Smooth muscle cell (in vitro differentiated cells): ENCODE results near the gene FRMD4A. TPM values are rescaled to one million over a fixed set of nuclear protein-coding genes. Genes with fewer than 3 reads are reported as not detected.

Source experiments
- DNase-seq: peaks from one replicate; lab custom pipeline; 2025; ENCODE audit not compliant: unreplicated experiment; lab: John Stamatoyannopoulos, UW
- H2AFZ ChIP-seq: fragments of 200-600 bp; sonication (generic); 2 replicates; pipeline ENCODE4 v1.6.0; 2016; ENCODE audit warnings: antibody characterized with exemption, low read depth, mild to moderate bottlenecking
- H3F3A ChIP-seq: fragments of 200-600 bp; sonication (generic); 2 replicates; pipeline ENCODE4 v1.6.0; 2017; ENCODE audit warnings: antibody characterized with exemption, low read depth
- H3K27ac ChIP-seq: fragments of 200-600 bp; sonication (generic); 2 replicates; pipeline ENCODE4 v1.5.1; 2016; ENCODE audit warnings: low read depth, mild to moderate bottlenecking
- H3K27me3 ChIP-seq: fragments of 200-600 bp; sonication (generic); 2 replicates; pipeline ENCODE4 v1.6.1; 2016; ENCODE audit warnings: low read depth, mild to moderate bottlenecking
- H3K36me3 ChIP-seq: fragments of 200-600 bp; sonication (generic); 2 replicates; pipeline ENCODE4 v1.5.1; 2016; ENCODE audit warnings: low read depth
- H3K4me1 ChIP-seq: fragments of 200-600 bp; sonication (generic); 2 replicates; pipeline ENCODE4 v1.5.1; 2016; ENCODE audit warnings: low read depth
- H3K4me2 ChIP-seq: fragments of 200-600 bp; sonication (generic); 2 replicates; pipeline ENCODE4 v1.6.0; 2016; ENCODE audit warnings: mild to moderate bottlenecking
- H3K4me3 ChIP-seq: fragments of 200-600 bp; sonication (generic); 2 replicates; pipeline ENCODE4 v1.5.1; 2016; ENCODE audit warnings: mild to moderate bottlenecking
- H3K79me2 ChIP-seq: fragments of 200-600 bp; sonication (generic); 2 replicates; pipeline ENCODE4 v1.6.0; 2016; ENCODE audit warnings: low read depth, mild to moderate bottlenecking
- H3K9ac ChIP-seq: fragments of 200-600 bp; sonication (generic); 2 replicates; pipeline ENCODE4 v1.6.0; 2016; ENCODE audit warnings: low read depth
- H3K9me3 ChIP-seq: fragments of 200-600 bp; sonication (generic); replicated peaks from 2 replicates; pipeline ENCODE4 v1.5.1; 2016; ENCODE audit warnings: low read depth
- H4K20me1 ChIP-seq: fragments of 200-600 bp; sonication (generic); 2 replicates; pipeline ENCODE4 v1.6.0; 2016; ENCODE audit warnings: low read depth
- CTCF ChIP-seq: fragments of 200-600 bp; sonication (generic); IDR thresholded peaks from 2 replicates; pipeline ENCODE4 v1.5.1; 2017; ENCODE audit warnings: borderline replicate concordance, mild to moderate bottlenecking, antibody characterized with exemption; ENCODE audit not compliant: insufficient read depth, poor library complexity, severe bottlenecking
- WGBS: methylation state at CpG from one replicate; pipeline ENCODE4 v1.1.7; 2016; ENCODE audit warnings: low lambda C conversion rate; 5-methylcytosine and 5-hydroxymethylcytosine counted together
- polyA plus RNA-seq: library from polyadenylated mRNA; unstranded; fragments of >200 nt; fragmentation: Nextera tagmentation; extraction: Ambion mirVana; gene quantifications from 2 replicates; pipeline ENCODE4 v1.2.1, GENCODE V29; 2016
- total RNA-seq: library from RNA; depleted of rRNA; stranded (reverse); fragments of >200 nt; gene quantifications from 2 replicates; pipeline ENCODE4 v1.2.3, GENCODE V29; 2014

FRMD4A gene
- total and polyA plus RNA-seq, 2 experiments from 2014 or later: 3.0 to 5.4 TPM

DNA sequence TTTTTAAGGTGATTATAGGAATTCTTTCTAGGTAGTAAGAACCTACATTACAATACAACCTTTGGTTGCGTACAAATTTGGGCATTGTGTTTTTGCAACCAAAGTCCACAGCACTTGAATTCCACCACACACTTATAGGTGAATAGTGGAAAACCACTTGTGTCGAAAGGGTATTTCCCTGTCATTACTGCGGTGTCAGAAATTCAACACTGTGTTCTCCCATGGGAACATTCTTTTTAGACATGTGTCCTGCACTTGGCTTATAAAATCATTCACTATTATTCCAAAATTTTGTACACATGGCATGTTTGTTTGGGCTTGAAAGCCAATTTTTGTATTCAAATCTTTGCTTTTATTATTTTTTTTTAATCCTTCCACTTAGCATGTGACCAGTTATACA lies 410.3 kb downstream of the FRMD4A start:
- H3K4me2 ChIP-seq: no peak overlapping the region
- TF ChIP-seq CTCF: no peak
- H3K4me3 ChIP-seq: no peak overlapping the region
- H3F3A ChIP-seq: no peaks in the 10 kb centered on the region
- H3K4me1 ChIP-seq: no peaks in the 10 kb centered on the region
- no peaks in the 10 kb centered on the region for H3K36me3 ChIP-seq
- no peak overlapping the region for H2AFZ ChIP-seq
- H3K27me3 ChIP-seq: peaks cover 54% of the 10 kb centered on the region
- no peak overlapping the region for H3K9ac ChIP-seq
- no peaks in the 10 kb centered on the region for H3K9me3 ChIP-seq
- H3K27ac ChIP-seq: no peak overlapping the region
- H3K79me2 ChIP-seq: no peaks in the 10 kb centered on the region
- 30% methylated on average over 3 of the region's 3 CpGs for WGBS
- no peaks in the 10 kb centered on the region for H4K20me1 ChIP-seq
- no peak for DNase-seq

- Histone ChIP-seq H3K9me3 (no peaks in the 10 kb centered on the region), H3K27me3 (peaks cover 52% of the 10 kb centered on the region), H3K9ac (no peak overlapping the region), H3F3A (no peaks in the 10 kb centered on the region), H3K4me1 (no peaks in the 10 kb centered on the region), H3K79me2 (no peaks in the 10 kb centered on the region), H3K4me3 (no peak overlapping the region), H3K4me2 (no peak overlapping the region), H4K20me1 (no peaks in the 10 kb centered on the region), H3K36me3 (no peaks in the 10 kb centered on the region), H2AFZ (no peak overlapping the region), H3K27ac (no peak overlapping the region)
- TF ChIP-seq CTCF: no peak
- WGBS: 84% methylated on average over 1 of the region's 1 CpG
- no peak for DNase-seq
These were observed 410.7 kb downstream of the FRMD4A start for GRCh38 chr10:13920031-13920430.

- H3K27ac ChIP-seq: no peak overlapping the region
- no peak overlapping the region for H3K4me2 ChIP-seq
- no peaks in the 10 kb centered on the region for H4K20me1 ChIP-seq
- H3K9ac ChIP-seq: no peak overlapping the region
- no peaks in the 10 kb centered on the region for H3K36me3 ChIP-seq
- TF ChIP-seq CTCF: no peak
- 91% methylated on average over 3 of the region's 3 CpGs for WGBS
- H3K9me3 ChIP-seq: no peaks in the 10 kb centered on the region
- no peaks in the 10 kb centered on the region for H3K4me1 ChIP-seq
- DNase-seq: no peak
- H3K4me3 ChIP-seq: no peak overlapping the region
- H3K79me2 ChIP-seq: no peaks in the 10 kb centered on the region
- H3K27me3 ChIP-seq: peaks cover 60% of the 10 kb centered on the region
- no peak overlapping the region for H2AFZ ChIP-seq
- H3F3A ChIP-seq: no peaks in the 10 kb centered on the region
These were observed 412.9 kb downstream of the FRMD4A start for GRCh38 chr10:13917791-13918190.

GRCh38 chr10:13916384-13916947 lies 414.3 kb downstream of the FRMD4A start:
- Histone ChIP-seq H3K9ac (no peak overlapping the region), H3K4me2 (no peak overlapping the region), H2AFZ (no peak overlapping the region), H3K27ac (no peak overlapping the region), H4K20me1 (no peaks in the 10 kb centered on the region), H3K79me2 (no peaks in the 10 kb centered on the region), H3K27me3 (peaks cover 65% of the 10 kb centered on the region), H3K4me1 (no peaks in the 10 kb centered on the region), H3K4me3 (no peak overlapping the region), H3F3A (no peaks in the 10 kb centered on the region), H3K36me3 (no peaks in the 10 kb centered on the region), H3K9me3 (no peaks in the 10 kb centered on the region)
- 93% methylated on average over 4 of the region's 4 CpGs for WGBS
- DNase-seq: no peak
- TF ChIP-seq CTCF: no peak
